Measurements from ENCODE around the gene CLASP1. TPM values are rescaled to one million over a fixed set of nuclear protein-coding genes. Genes with fewer than 3 reads are reported as not detected.

Gene CLASP1
- total and polyA plus RNA-seq, 2 experiments from 2014 or later: 20.1 to 45.9 TPM

GRCh38 chr2:121530212-121530705 is 119.0 kb downstream of the CLASP1 start:
- peak; percentile 90 for DNase-seq (ENCODE audit: low spot score)
- Histone ChIP-seq H3K9me2 (replicated peaks; ENCODE audit: insufficient read depth) (no peaks in the 10 kb centered on the region), H4K20me1 (ENCODE audit: insufficient read depth, poor library complexity, severe bottlenecking) (peaks cover 8% of the 10 kb centered on the region), H2AFZ (peak overlapping the region; percentile 43), H3K27me3 (no peaks in the 10 kb centered on the region), H3K27ac (peak overlapping the region; percentile 98), H3K79me2 (peaks cover 68% of the 10 kb centered on the region), H3K4me2 (peak overlapping the region; percentile 83), H3K36me3 (replicated peaks; ENCODE audit: insufficient read depth, low read depth) (no peaks in the 10 kb centered on the region), H3K4me3 (peak overlapping the region; percentile 55), H3K4me1 (ENCODE audit: insufficient read depth) (peaks cover 30% of the 10 kb centered on the region), H3K9me3 (ENCODE audit: low read depth) (no peaks in the 10 kb centered on the region)
- WGBS (ENCODE audit: low lambda C conversion rate, missing lambda C conversion rate): under 1% methylated on average over 39 of the region's 46 CpGs
- TF ChIP-seq EZH2phosphoT487 (IDR thresholded peaks at IDR 0.05; ENCODE audit: low read depth, severe bottlenecking, unreplicated experiment): no peak

- peak; percentile 83 for DNase-seq (ENCODE audit: low spot score)
- peaks cover 8% of the 10 kb centered on the region for H4K20me1 ChIP-seq (ENCODE audit: insufficient read depth, poor library complexity, severe bottlenecking)
- peak overlapping the region; percentile 43 for H2AFZ ChIP-seq
- H3K27me3 ChIP-seq: no peaks in the 10 kb centered on the region
- no peaks in the 10 kb centered on the region for H3K9me2 ChIP-seq (replicated peaks; ENCODE audit: insufficient read depth)
- TF ChIP-seq EZH2 (IDR thresholded peaks at IDR 0.05; ENCODE audit: borderline replicate concordance) (no peak), CTCF (IDR thresholded peaks at IDR 0.05; ENCODE audit: poor library complexity) (no peak), EZH2phosphoT487 (IDR thresholded peaks at IDR 0.05; ENCODE audit: low read depth, severe bottlenecking, unreplicated experiment) (no peak)
- peaks cover 30% of the 10 kb centered on the region for H3K4me1 ChIP-seq (ENCODE audit: insufficient read depth)
- WGBS (ENCODE audit: low lambda C conversion rate, missing lambda C conversion rate): 17% methylated on average over 10 of the region's 19 CpGs
- peaks cover 62% of the 10 kb centered on the region for H3K79me2 ChIP-seq
- peak overlapping the region; percentile 98 for H3K27ac ChIP-seq
- H3K9me3 ChIP-seq (ENCODE audit: low read depth): no peaks in the 10 kb centered on the region
- peak overlapping the region; percentile 83 for H3K4me2 ChIP-seq
- H3K36me3 ChIP-seq (replicated peaks; ENCODE audit: insufficient read depth, low read depth): no peaks in the 10 kb centered on the region
- peak overlapping the region; percentile 55 for H3K4me3 ChIP-seq
These were observed 119.6 kb downstream of the CLASP1 start for GRCh38 chr2:121529439-121530211.

GRCh38 chr2:121527009-121527682 is 122.1 kb downstream of the CLASP1 start:
- no peaks in the 10 kb centered on the region for H3K27me3 ChIP-seq
- DNase-seq (ENCODE audit: low spot score): no peak
- 90% methylated on average over 3 of the region's 3 CpGs for WGBS (ENCODE audit: low lambda C conversion rate, missing lambda C conversion rate)

More at GRCh38 chr2:121527009-121527682, 122.1 kb downstream of the CLASP1 start:
- H3K27ac ChIP-seq: no peak overlapping the region
- H3K4me2 ChIP-seq: no peak overlapping the region
- H3K36me3 ChIP-seq (replicated peaks; ENCODE audit: insufficient read depth, low read depth): no peaks in the 10 kb centered on the region
- TF ChIP-seq EZH2phosphoT487 (IDR thresholded peaks at IDR 0.05; ENCODE audit: low read depth, severe bottlenecking, unreplicated experiment) (no peak), EZH2 (IDR thresholded peaks at IDR 0.05; ENCODE audit: borderline replicate concordance) (no peak), CTCF (IDR thresholded peaks at IDR 0.05; ENCODE audit: poor library complexity) (no peak)
- no peak overlapping the region for H2AFZ ChIP-seq
- H3K9me2 ChIP-seq (replicated peaks; ENCODE audit: insufficient read depth): no peaks in the 10 kb centered on the region
- H3K79me2 ChIP-seq: peaks cover 48% of the 10 kb centered on the region
- H3K4me3 ChIP-seq: no peak overlapping the region
- peaks cover 8% of the 10 kb centered on the region for H4K20me1 ChIP-seq (ENCODE audit: insufficient read depth, poor library complexity, severe bottlenecking)
- H3K4me1 ChIP-seq (ENCODE audit: insufficient read depth): peaks cover 18% of the 10 kb centered on the region
- no peaks in the 10 kb centered on the region for H3K9me3 ChIP-seq (ENCODE audit: low read depth)

Data from hepatocyte (in vitro differentiated cells).